ENCODE results near the gene CST7.

- TF ChIP-seq, protein P1, sequence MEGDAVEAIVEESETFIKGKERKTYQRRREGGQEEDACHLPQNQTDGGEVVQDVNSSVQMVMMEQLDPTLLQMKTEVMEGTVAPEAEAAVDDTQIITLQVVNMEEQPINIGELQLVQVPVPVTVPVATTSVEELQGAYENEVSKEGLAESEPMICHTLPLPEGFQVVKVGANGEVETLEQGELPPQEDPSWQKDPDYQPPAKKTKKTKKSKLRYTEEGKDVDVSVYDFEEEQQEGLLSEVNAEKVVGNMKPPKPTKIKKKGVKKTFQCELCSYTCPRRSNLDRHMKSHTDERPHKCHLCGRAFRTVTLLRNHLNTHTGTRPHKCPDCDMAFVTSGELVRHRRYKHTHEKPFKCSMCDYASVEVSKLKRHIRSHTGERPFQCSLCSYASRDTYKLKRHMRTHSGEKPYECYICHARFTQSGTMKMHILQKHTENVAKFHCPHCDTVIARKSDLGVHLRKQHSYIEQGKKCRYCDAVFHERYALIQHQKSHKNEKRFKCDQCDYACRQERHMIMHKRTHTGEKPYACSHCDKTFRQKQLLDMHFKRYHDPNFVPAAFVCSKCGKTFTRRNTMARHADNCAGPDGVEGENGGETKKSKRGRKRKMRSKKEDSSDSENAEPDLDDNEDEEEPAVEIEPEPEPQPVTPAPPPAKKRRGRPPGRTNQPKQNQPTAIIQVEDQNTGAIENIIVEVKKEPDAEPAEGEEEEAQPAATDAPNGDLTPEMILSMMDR (conservative IDR thresholded peaks at IDR 0.05; ENCODE audit: low read depth in 2 of 2), result no peak
- no peak for TF ChIP-seq POLR2AphosphoS5 (IDR thresholded peaks at IDR 0.05; ENCODE audit: low read depth)
- no peak for TF ChIP-seq CREB1 (CRISPR knock-in tag; IDR thresholded peaks at IDR 0.05; ENCODE audit: low read depth)
- no peak for TF ChIP-seq NANOG (IDR thresholded peaks at IDR 0.05; ENCODE audit: borderline replicate concordance)
- TF ChIP-seq, protein P2, sequence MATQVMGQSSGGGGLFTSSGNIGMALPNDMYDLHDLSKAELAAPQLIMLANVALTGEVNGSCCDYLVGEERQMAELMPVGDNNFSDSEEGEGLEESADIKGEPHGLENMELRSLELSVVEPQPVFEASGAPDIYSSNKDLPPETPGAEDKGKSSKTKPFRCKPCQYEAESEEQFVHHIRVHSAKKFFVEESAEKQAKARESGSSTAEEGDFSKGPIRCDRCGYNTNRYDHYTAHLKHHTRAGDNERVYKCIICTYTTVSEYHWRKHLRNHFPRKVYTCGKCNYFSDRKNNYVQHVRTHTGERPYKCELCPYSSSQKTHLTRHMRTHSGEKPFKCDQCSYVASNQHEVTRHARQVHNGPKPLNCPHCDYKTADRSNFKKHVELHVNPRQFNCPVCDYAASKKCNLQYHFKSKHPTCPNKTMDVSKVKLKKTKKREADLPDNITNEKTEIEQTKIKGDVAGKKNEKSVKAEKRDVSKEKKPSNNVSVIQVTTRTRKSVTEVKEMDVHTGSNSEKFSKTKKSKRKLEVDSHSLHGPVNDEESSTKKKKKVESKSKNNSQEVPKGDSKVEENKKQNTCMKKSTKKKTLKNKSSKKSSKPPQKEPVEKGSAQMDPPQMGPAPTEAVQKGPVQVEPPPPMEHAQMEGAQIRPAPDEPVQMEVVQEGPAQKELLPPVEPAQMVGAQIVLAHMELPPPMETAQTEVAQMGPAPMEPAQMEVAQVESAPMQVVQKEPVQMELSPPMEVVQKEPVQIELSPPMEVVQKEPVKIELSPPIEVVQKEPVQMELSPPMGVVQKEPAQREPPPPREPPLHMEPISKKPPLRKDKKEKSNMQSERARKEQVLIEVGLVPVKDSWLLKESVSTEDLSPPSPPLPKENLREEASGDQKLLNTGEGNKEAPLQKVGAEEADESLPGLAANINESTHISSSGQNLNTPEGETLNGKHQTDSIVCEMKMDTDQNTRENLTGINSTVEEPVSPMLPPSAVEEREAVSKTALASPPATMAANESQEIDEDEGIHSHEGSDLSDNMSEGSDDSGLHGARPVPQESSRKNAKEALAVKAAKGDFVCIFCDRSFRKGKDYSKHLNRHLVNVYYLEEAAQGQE (IDR thresholded peaks at IDR 0.05; ENCODE audit: unreplicated experiment), result no peak
- no peak for TF ChIP-seq EZH2 (IDR thresholded peaks at IDR 0.05; ENCODE audit: low read depth, unreplicated experiment)
- TF ChIP-seq EZH2phosphoT487 (IDR thresholded peaks at IDR 0.05; ENCODE audit: unreplicated experiment), result no peak
Measured at GRCh38 chr20:24915440-24915839, 33.6 kb upstream of the CST7 start.
